Small intestine (tissue), 7 donors: Measurements from ENCODE around the gene CAMK2N2. TPM values are rescaled to one million over a fixed set of nuclear protein-coding genes. Genes with fewer than 3 reads are reported as not detected.

Experiments
- DNase-seq, 2 donors: peaks; one replicate each; pipeline versions ENCODE4 v3.0.0 to v3.0.0-alpha.2; 2013
- FAIRE-seq: peaks from 2 replicates; lab custom pipeline; 2012; peaks lifted over from hg19 to GRCh38; lab: Jason Lieb, UNC
- H3K27ac ChIP-seq, 3 donors: one replicate each; pipeline ENCODE4 v1.5.1; 2013; ENCODE audit warnings: low read length in 2 of 3, mild to moderate bottlenecking in 2 of 3, control low read depth in 1 of 3, inconsistent platforms in 1 of 3, low read depth in 1 of 3, moderate library complexity in 1 of 3
- H3K27me3 ChIP-seq, 3 donors: one replicate each; pipeline ENCODE4 v1.6.1; 2013; ENCODE audit warnings: low read length in 3 of 3, inconsistent platforms in 1 of 3; ENCODE audit not compliant: control insufficient read depth in 3 of 3, insufficient read depth in 3 of 3
- H3K36me3 ChIP-seq, 3 donors: one replicate each; pipeline ENCODE4 v1.6.1; 2013; ENCODE audit warnings: low read length in 3 of 3, inconsistent platforms in 1 of 3, low read depth in 1 of 3, mild to moderate bottlenecking in 1 of 3, moderate library complexity in 1 of 3; ENCODE audit not compliant: control insufficient read depth in 3 of 3, insufficient read depth in 2 of 3
- H3K4me1 ChIP-seq, 3 donors: one replicate each; pipeline ENCODE4 v1.6.1; 2013; ENCODE audit warnings: low read length in 2 of 3, inconsistent platforms in 1 of 3, low read depth in 1 of 3, mild to moderate bottlenecking in 1 of 3, moderate library complexity in 1 of 3; ENCODE audit not compliant: control insufficient read depth in 3 of 3, insufficient read depth in 2 of 3
- H3K4me3 ChIP-seq, 3 donors: one replicate each; pipeline ENCODE4 v1.5.1; 2013; ENCODE audit warnings: low read length in 3 of 3, control low read depth in 1 of 3, inconsistent platforms in 1 of 3, low read depth in 1 of 3, mild to moderate bottlenecking in 1 of 3, moderate library complexity in 1 of 3
- H3K9me3 ChIP-seq, 2 donors: one replicate each; pipeline ENCODE4 v1.6.1; 2013; ENCODE audit warnings: low read depth in 1 of 2, low read length in 1 of 2; ENCODE audit not compliant: control insufficient read depth in 2 of 2, insufficient read depth in 1 of 2
- WGBS, 3 donors: extraction: QIAGEN DNeasy Blood & Tissue Kit; methylation state at CpG; one replicate each; pipeline ENCODE4 v1.1.7; 2013; 5-methylcytosine and 5-hydroxymethylcytosine counted together
- polyA plus RNA-seq, 4 donors: library from polyadenylated mRNA; stranded (reverse) in 3 of 4; unstranded in 1 of 4; fragments of 200-250 nt in 3 of 4; fragments of 120-200 nt in 1 of 4; gene quantifications; one replicate each; pipeline versions ENCODE4 v1.2.1 to v1.2.3, GENCODE V29; 2013
- donor health status: healthy with polysubstance abuse.
- donor health status: control.
- donor health status: control.
- donor health status: Bipolar disorder and iron deficiency.
- donor health status: healthy.

The CAMK2N2 gene
- polyA plus RNA-seq, 4 donors: 0.12 to 0.72 TPM; not detected in 2

GRCh38 chr3:184240384-184241140 lies 20.8 kb downstream of the CAMK2N2 start:
- FAIRE-seq (no peak), DNase-seq (no peak)
- peaks cover 9 to 34% (median 15%) of the 10 kb centered on the region in 3 donors for H3K36me3 ChIP-seq
- 70 to 75% (median 72%) methylated on average over 4 of the region's 4 CpGs for WGBS, 3 donors
- no peak overlapping the region for H3K27ac ChIP-seq
- peaks cover 0 to 2% of the 10 kb centered on the region in 2 donors for H3K9me3 ChIP-seq
- H3K4me3 ChIP-seq: no peak overlapping the region
- H3K4me1 ChIP-seq: peaks cover 0 to 4% (median 0%) of the 10 kb centered on the region in 3 donors
- peaks cover 0 to 8% (median 0%) of the 10 kb centered on the region in 3 donors for H3K27me3 ChIP-seq

- H3K9me3 ChIP-seq: peaks cover 0 to 2% of the 10 kb centered on the region in 2 donors
- no peak overlapping the region for H3K4me3 ChIP-seq
- H3K27ac ChIP-seq: no peak overlapping the region
- FAIRE-seq (no peak), DNase-seq (no peak)
- H3K4me1 ChIP-seq: peaks cover 0 to 4% (median 0%) of the 10 kb centered on the region in 3 donors
- H3K27me3 ChIP-seq: peaks cover 0 to 11% (median 0%) of the 10 kb centered on the region in 3 donors
- peaks cover 5 to 25% (median 8%) of the 10 kb centered on the region in 3 donors for H3K36me3 ChIP-seq
- 79 to 82% (median 80%) methylated on average over 7 of the region's 7 CpGs for WGBS, 3 donors
Measured at GRCh38 chr3:184239708-184240107, 21.6 kb downstream of the CAMK2N2 start.

- peaks cover 4 to 20% (median 8%) of the 10 kb centered on the region in 3 donors for H3K36me3 ChIP-seq
- peaks cover 0 to 11% (median 0%) of the 10 kb centered on the region in 3 donors for H3K27me3 ChIP-seq
- H3K4me3 ChIP-seq: no peak overlapping the region
- 92 to 94% (median 93%) methylated on average over 8 of the region's 8 CpGs for WGBS, 3 donors
- no peak overlapping the region for H3K27ac ChIP-seq
- DNase-seq: no peak
- H3K9me3 ChIP-seq: peaks cover 0 to 2% of the 10 kb centered on the region in 2 donors
- H3K4me1 ChIP-seq: peaks cover 0 to 4% (median 0%) of the 10 kb centered on the region in 3 donors
- no peak for FAIRE-seq
Measured at GRCh38 chr3:184239221-184239620, 22.1 kb downstream of the CAMK2N2 start.

- FAIRE-seq: no peak
- DNase-seq: no peak
- 58 to 76% (median 75%) methylated on average over 10 to 13 of the region's 13 CpGs for WGBS, 3 donors
Measured at GRCh38 chr3:184238246-184238818, 23.0 kb downstream of the CAMK2N2 start.

GRCh38 chr3:184237807-184238206 lies 23.5 kb downstream of the CAMK2N2 start:
- Histone ChIP-seq H3K27me3 (peaks cover 0 to 16% (median 0%) of the 10 kb centered on the region in 3 donors), H3K4me1 (peaks cover 0 to 4% (median 0%) of the 10 kb centered on the region in 3 donors), H3K36me3 (peaks cover 0 to 9% (median under 1%) of the 10 kb centered on the region in 3 donors), H3K4me3 (no peak overlapping the region), H3K9me3 (peaks cover 0 to 2% of the 10 kb centered on the region in 2 donors), H3K27ac (no peak overlapping the region)
- 0 to 18% (median 0%) methylated on average over 1 of the region's 1 CpG for WGBS, 3 donors
- DNase-seq (no peak), FAIRE-seq (no peak)

More at GRCh38 chr3:184238246-184238818, 23.0 kb downstream of the CAMK2N2 start:
- H3K36me3 ChIP-seq: peaks cover 0 to 11% (median 4%) of the 10 kb centered on the region in 3 donors
- H3K27me3 ChIP-seq: peaks cover 0 to 14% (median 0%) of the 10 kb centered on the region in 3 donors
- no peak overlapping the region for H3K4me3 ChIP-seq
- H3K27ac ChIP-seq: no peak overlapping the region
- H3K4me1 ChIP-seq: peaks cover 0 to 4% (median 0%) of the 10 kb centered on the region in 3 donors
- H3K9me3 ChIP-seq: peaks cover 0 to 2% of the 10 kb centered on the region in 2 donors

- 79 to 86% (median 83%) methylated on average over 7 of the region's 7 CpGs for WGBS, 3 donors
- peaks cover 0 to 5% (median 0%) of the 10 kb centered on the region in 3 donors for H3K36me3 ChIP-seq
- FAIRE-seq (no peak), DNase-seq (no peak)
- H3K27me3 ChIP-seq: peaks cover 0 to 22% (median 3%) of the 10 kb centered on the region in 3 donors
- H3K4me3 ChIP-seq: no peak overlapping the region
- H3K4me1 ChIP-seq: peaks cover 0 to 3% (median 0%) of the 10 kb centered on the region in 3 donors
- H3K9me3 ChIP-seq: peaks cover 0 to 2% of the 10 kb centered on the region in 2 donors
- H3K27ac ChIP-seq: no peak overlapping the region
Measured at GRCh38 chr3:184237211-184237610, 24.1 kb downstream of the CAMK2N2 start.

GRCh38 chr3:184236636-184237035 lies 24.7 kb downstream of the CAMK2N2 start:
- no peak for DNase-seq
- no peaks in the 10 kb centered on the region for H3K4me1 ChIP-seq
- peaks cover 0 to 2% of the 10 kb centered on the region in 2 donors for H3K9me3 ChIP-seq
- H3K27me3 ChIP-seq: peaks cover 0 to 28% (median 8%) of the 10 kb centered on the region in 3 donors
- 81 to 94% (median 82%) methylated on average over 3 of the region's 3 CpGs for WGBS, 3 donors
- no peak overlapping the region for H3K27ac ChIP-seq
- peaks cover 0 to 2% (median 0%) of the 10 kb centered on the region in 3 donors for H3K36me3 ChIP-seq
- FAIRE-seq: no peak
- H3K4me3 ChIP-seq: no peak overlapping the region

GRCh38 chr3:184236033-184236410 lies 25.3 kb downstream of the CAMK2N2 start:
- WGBS, 3 donors: 67 to 85% (median 82%) methylated on average over 14 of the region's 14 CpGs
- no peaks in the 10 kb centered on the region for H3K4me1 ChIP-seq
- FAIRE-seq (no peak), DNase-seq (no peak)
- peaks cover 0 to 34% (median 14%) of the 10 kb centered on the region in 3 donors for H3K27me3 ChIP-seq
- H3K27ac ChIP-seq: no peak overlapping the region
- peaks cover 0 to 2% (median 0%) of the 10 kb centered on the region in 3 donors for H3K36me3 ChIP-seq
- H3K9me3 ChIP-seq: peaks cover 0 to 2% of the 10 kb centered on the region in 2 donors
- H3K4me3 ChIP-seq: no peak overlapping the region
